SK-N-SH (cell line): ENCODE measurements around the gene DHRS9. TPM values are rescaled to one million over a fixed set of nuclear protein-coding genes. Genes with fewer than 3 reads are reported as not detected.

Source experiments
- CTCF ChIA-PET: fragments of 300-600, 350-600 bp; formaldehyde crosslinking; extraction: SDS; loops from one replicate; lab custom pipeline; 2021; lab: Yijun Ruan, JAX
- POLR2A ChIA-PET: fragments of 350-600 bp; sonication (Branson Sonifier 250); formaldehyde crosslinking; extraction: SDS; loops from one replicate; lab custom pipeline; 2020; ENCODE audit warnings: antibody characterized with exemption, inconsistent platforms; lab: Yijun Ruan, JAX
- DNase-seq: peaks from one replicate; pipeline ENCODE4 v3.0.0; 2012
- H2AFZ ChIP-seq: fragments of 200-600 bp; sonication (generic); 2 replicates; pipeline ENCODE4 v1.8.1; 2016; ENCODE audit warnings: antibody characterized with exemption, mild to moderate bottlenecking, low read depth
- H3F3A ChIP-seq: fragments of 200-600 bp; sonication (generic); replicated peaks from 2 replicates; pipeline ENCODE3; 2016; ENCODE audit warnings: antibody characterized with exemption, mild to moderate bottlenecking; ENCODE audit not compliant: insufficient read depth
- H3K27ac ChIP-seq, 2 experiments: fragments of 200-500 bp in 1 of 2; fragments of 200-600 bp in 1 of 2; sonication (Bioruptor generic) in 1 of 2; sonication (generic), shearing (Covaris generic) in 1 of 2; 2 replicates each; pipeline versions ENCODE4 v1.5.1 to v1.6.1; 2014 to 2016; ENCODE audit warnings: low read depth in 2 of 2, inconsistent platforms in 1 of 2, low read length in 1 of 2, mild to moderate bottlenecking in 1 of 2, mixed read lengths in 1 of 2
- H3K27me3 ChIP-seq: fragments of 200-600 bp; sonication (generic), shearing (Covaris generic); 2 replicates; pipeline ENCODE4 v1.6.1; 2016; ENCODE audit warnings: mixed run types; ENCODE audit not compliant: insufficient read depth
- H3K36me3 ChIP-seq, 2 experiments: fragments of 200-500 bp in 1 of 2; fragments of 200-600 bp in 1 of 2; sonication (Bioruptor generic) in 1 of 2; sonication (generic) in 1 of 2; replicated peaks in 1 of 2; 2 replicates each; pipeline versions ENCODE3 to v1.5.1; 2014 to 2016; ENCODE audit warnings: low read length in 1 of 2, mild to moderate bottlenecking in 1 of 2; ENCODE audit not compliant: insufficient read depth in 2 of 2, control insufficient read depth in 1 of 2
- H3K4me1 ChIP-seq, 2 experiments: fragments of 200-500 bp in 1 of 2; fragments of 200-600 bp in 1 of 2; sonication (Bioruptor generic) in 1 of 2; sonication (generic), shearing (Covaris generic) in 1 of 2; 2 replicates each; pipeline versions ENCODE4 v1.5.1 to v1.6.1; 2014 to 2016; ENCODE audit warnings: low read depth in 1 of 2, low read length in 1 of 2, mixed run types in 1 of 2; ENCODE audit not compliant: insufficient read depth in 2 of 2, control insufficient read depth in 1 of 2
- H3K4me2 ChIP-seq: fragments of 200-600 bp; sonication (generic), shearing (Covaris generic); 2 replicates; pipeline ENCODE4 v1.6.1; 2017; ENCODE audit warnings: mixed run types
- H3K4me3 ChIP-seq, 2 experiments: fragments of 200-500 bp in 1 of 2; fragments of 200-600 bp in 1 of 2; sonication (Bioruptor generic) in 1 of 2; sonication (generic), shearing (Covaris generic) in 1 of 2; 2 replicates each; pipeline versions ENCODE4 v1.5.1 to v1.8.1; 2014 to 2016; ENCODE audit warnings: low read depth in 2 of 2, inconsistent platforms in 1 of 2, low read length in 1 of 2, mild to moderate bottlenecking in 1 of 2, mixed read lengths in 1 of 2, moderate library complexity in 1 of 2
- H3K79me2 ChIP-seq: fragments of 200-600 bp; sonication (generic); 2 replicates; pipeline ENCODE4 v1.8.1; 2017; ENCODE audit warnings: mild to moderate bottlenecking; ENCODE audit not compliant: insufficient read depth
- H3K9ac ChIP-seq: fragments of 200-600 bp; sonication (generic); 2 replicates; pipeline ENCODE4 v1.6.1; 2017; ENCODE audit warnings: mixed run types
- H3K9me2 ChIP-seq: fragments of 200-600 bp; sonication (generic); 2 replicates; pipeline ENCODE4 v1.6.1; 2017; ENCODE audit warnings: mixed run types
- H3K9me3 ChIP-seq: fragments of 200-600 bp; sonication (generic); 2 replicates; pipeline ENCODE4 v1.6.1; 2017; ENCODE audit warnings: mixed run types, mild to moderate bottlenecking, moderate library complexity
- H4K20me1 ChIP-seq: fragments of 200-600 bp; sonication (generic); 2 replicates; pipeline ENCODE4 v1.6.1; 2017; ENCODE audit warnings: mild to moderate bottlenecking, mixed run types; ENCODE audit not compliant: insufficient read depth
- CHD2 ChIP-seq: fragments of 150-350 bp; IDR thresholded peaks from 2 replicates; pipeline ENCODE4 v1.6.1; 2018; ENCODE audit warnings: low read length; ENCODE audit not compliant: partially characterized antibody
- EP300 ChIP-seq, 2 experiments: IDR thresholded peaks; 2 replicates each; pipeline versions ENCODE4 v1.4.0 to v1.6.1; 2012; ENCODE audit warnings: borderline replicate concordance in 1 of 2, low read depth in 1 of 2, low read length in 1 of 2
- EZH2phosphoT487 ChIP-seq: fragments of 200-600 bp; sonication (generic); IDR thresholded peaks from 2 replicates; pipeline ENCODE4 v1.6.1; 2017; ENCODE audit warnings: low read depth, mixed run types, mild to moderate bottlenecking, antibody characterized with exemption, moderate library complexity, borderline replicate concordance
- FOXM1 ChIP-seq: IDR thresholded peaks from 2 replicates; pipeline ENCODE4 v1.4.0; 2012; ENCODE audit warnings: low read depth, mild to moderate bottlenecking
- JUND ChIP-seq: IDR thresholded peaks from 2 replicates; pipeline ENCODE4 v1.4.0; 2012
- MXI1 ChIP-seq: IDR thresholded peaks from 2 replicates; pipeline ENCODE4 v1.6.1; 2012; ENCODE audit warnings: mild to moderate bottlenecking, low read depth, low read length, improper control_type of control experiment
- PBX3 ChIP-seq: IDR thresholded peaks from 2 replicates; pipeline ENCODE4; 2012
- POLR2AphosphoS5 ChIP-seq: IDR thresholded peaks from 2 replicates; pipeline ENCODE4 v1.6.1; 2012; ENCODE audit warnings: low read depth, low read length
- RAD21 ChIP-seq: IDR thresholded peaks from 2 replicates; pipeline ENCODE4 v1.6.1; 2012; ENCODE audit warnings: mild to moderate bottlenecking, low read length
- REST ChIP-seq: IDR thresholded peaks from 2 replicates; pipeline ENCODE4 v1.6.1; 2012; ENCODE audit warnings: mild to moderate bottlenecking, low read depth, low read length, moderate library complexity
- SIN3A ChIP-seq: IDR thresholded peaks from 2 replicates; pipeline ENCODE4 v1.6.1; 2012; ENCODE audit warnings: low read depth, mild to moderate bottlenecking, low read length, moderate library complexity, borderline replicate concordance
- SMC3 ChIP-seq: IDR thresholded peaks from 2 replicates; pipeline ENCODE4 v1.6.1; 2012; ENCODE audit warnings: low read depth, low read length, improper control_type of control experiment
- TEAD4 ChIP-seq: IDR thresholded peaks from 2 replicates; pipeline ENCODE4 v1.4.0; 2012; ENCODE audit warnings: mild to moderate bottlenecking, borderline replicate concordance; ENCODE audit not compliant: insufficient read depth
- USF1 ChIP-seq: IDR thresholded peaks from 2 replicates; pipeline ENCODE4 v1.4.0; 2012; ENCODE audit warnings: low read depth, borderline replicate concordance
- ZBTB33 ChIP-seq: IDR thresholded peaks from 2 replicates; pipeline ENCODE4 v1.4.0; 2012; ENCODE audit warnings: low read depth, borderline replicate concordance
- WGBS: methylation state at CpG from one replicate; pipeline ENCODE4 v1.1.6; 2017; ENCODE audit warnings: low lambda C conversion rate; 5-methylcytosine and 5-hydroxymethylcytosine counted together
- polyA plus RNA-seq, 3 experiments: library from polyadenylated mRNA; depleted of rRNA; stranded (reverse); fragments of >200 nt; gene quantifications; 2 replicates each; pipeline ENCODE4 v1.2.3, GENCODE V29; 2012

The DHRS9 gene
- polyA plus RNA-seq (2012; rRNA removed): not detected in 2 replicates
- not detected in 2 replicates for polyA plus RNA-seq (2012; cell fraction: cytosol; rRNA removed)
- not detected in 2 replicates for polyA plus RNA-seq (2012; cell fraction: nucleus; rRNA removed)

GRCh38 chr2:169069341-169069740, at the start of gene DHRS9:
DHRS9 (plus strand) TSS chr2:169069563; CDS start chr2:169081582, 12,019 bp downstream.
- Histone ChIP-seq H3K4me2 (no peak within 1 kb of the TSS), H3K4me3 (no peak within 1 kb of the TSS), H3K4me1 (no peaks in the 10 kb centered on the region), H4K20me1 (no peaks in the 10 kb centered on the region), H3K27me3 (no peaks in the 10 kb centered on the region), H3K27ac (no peak within 1 kb of the TSS), H3K79me2 (no peaks in the 10 kb centered on the region), H3K36me3 (no peaks in the 10 kb centered on the region), H3K9me2 (no peaks in the 10 kb centered on the region), H2AFZ (no peak within 1 kb of the TSS), H3K9me3 (no peaks in the 10 kb centered on the region), H3K9ac (no peak within 1 kb of the TSS), H3F3A (no peaks in the 10 kb centered on the region)
- 28% methylated on average over 5 of the region's 5 CpGs for WGBS
- POLR2A ChIA-PET: no interaction called here
- no peak for DNase-seq
- CTCF ChIA-PET: no interaction called here
- TF ChIP-seq SMC3 (no peak), SIN3A (no peak), EZH2phosphoT487 (no peak), EP300 (IDR thresholded peaks at IDR 0.05; ENCODE audit: borderline replicate concordance in 1 of 2, low read depth in 1 of 2, low read length in 1 of 2) (no peak), POLR2AphosphoS5 (no peak), PBX3 (no peak), CHD2 (no peak), USF1 (no peak), RAD21 (no peak), REST (no peak), JUND (no peak), FOXM1 (no peak)
- TF ChIP-seq, all 33 proteins: peak for 0

- Histone ChIP-seq H4K20me1 (no peaks in the 10 kb centered on the region), H3K9me3 (no peaks in the 10 kb centered on the region), H3K36me3 (no peaks in the 10 kb centered on the region), H3K9me2 (peaks cover 5% of the 10 kb centered on the region; the same call in 1 of the 2 replicates), H3K27ac (no peak overlapping the region), H3K9ac (no peak overlapping the region), H3K79me2 (no peaks in the 10 kb centered on the region), H3K4me2 (no peak overlapping the region), H3K4me1 (no peaks in the 10 kb centered on the region), H3F3A (peaks cover 3% of the 10 kb centered on the region), H3K27me3 (no peaks in the 10 kb centered on the region), H3K4me3 (no peak overlapping the region), H2AFZ (no peak overlapping the region)
- WGBS: 19% methylated on average over 3 of the region's 3 CpGs
- ChIA-PET POLR2A (no interaction called here), CTCF (no interaction called here)
- TF ChIP-seq TEAD4: no peak
- no peak for TF ChIP-seq RAD21
- TF ChIP-seq ZBTB33: no peak
- TF ChIP-seq SIN3A: no peak
- no peak for TF ChIP-seq MXI1
- DNase-seq: no peak
Observed at GRCh38 chr2:169023161-169023560, 46.2 kb upstream of the DHRS9 start.
